ENCODE measurements around the gene LYPLAL1.
A peak's percentile ranks its signal among the peaks of the same experiment; 100 is the strongest.
"Not testable (repeated sequence)": the region's sequence is repeated elsewhere in the genome, so short reads cannot be mapped to it uniquely, and the experiment has no call there.

The LYPLAL1 gene

GRCh38 chr1:219226196-219226595 lies 52.5 kb downstream of the LYPLAL1 start:
- no peak for DNase-seq

- peak; percentile 20 to 29 for DNase-seq
Observed at GRCh38 chr1:219227360-219228057, 53.8 kb downstream of the LYPLAL1 start.

DNA sequence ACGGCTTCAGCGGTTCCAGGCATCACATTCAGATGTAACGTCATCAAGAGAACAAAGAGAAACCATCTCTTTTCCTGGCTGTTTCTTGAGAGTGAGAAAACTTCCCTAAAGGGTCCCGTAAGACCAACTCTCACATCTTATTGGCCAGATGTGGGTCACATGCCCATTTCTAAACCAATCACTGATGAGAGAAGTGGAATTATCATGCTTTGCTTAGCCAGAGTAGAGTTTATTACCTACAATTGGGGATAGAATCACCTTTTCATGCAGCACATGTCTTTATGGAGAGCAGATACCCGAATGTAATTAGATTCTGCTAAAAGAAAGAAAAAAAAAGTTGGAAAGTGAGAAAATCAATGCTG lies 54.4 kb downstream of the LYPLAL1 start:
- DNase-seq, result no peak

DNA sequence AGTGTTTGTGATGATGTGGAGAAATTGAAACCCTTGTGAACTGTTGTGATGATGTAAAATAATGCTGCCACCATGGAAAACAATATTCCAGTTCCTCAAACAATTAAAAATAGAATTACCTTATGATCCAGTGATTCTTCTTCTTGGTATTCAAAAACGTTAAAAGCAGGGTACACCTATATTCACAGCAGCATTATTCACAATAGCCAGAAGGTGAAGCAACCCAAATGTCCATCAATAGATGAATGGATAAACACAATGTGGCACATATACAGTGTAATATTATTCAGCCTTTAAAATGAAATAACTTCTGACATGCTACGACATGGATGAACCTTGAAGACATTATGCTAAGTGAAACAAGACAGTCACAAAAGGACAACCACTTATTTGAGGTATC lies 59.2 kb downstream of the LYPLAL1 start:
- no peak for DNase-seq

GRCh38 chr1:219235903-219236481 lies 62.3 kb downstream of the LYPLAL1 start:
- no peak for DNase-seq

GRCh38 chr1:219236933-219237610 lies 63.4 kb downstream of the LYPLAL1 start:
- no peak for DNase-seq

GRCh38 chr1:219239518-219239917 lies 65.8 kb downstream of the LYPLAL1 start:
- no peak for DNase-seq

- no peak for DNase-seq
Observed at GRCh38 chr1:219244864-219245263, 71.2 kb downstream of the LYPLAL1 start.

DNA sequence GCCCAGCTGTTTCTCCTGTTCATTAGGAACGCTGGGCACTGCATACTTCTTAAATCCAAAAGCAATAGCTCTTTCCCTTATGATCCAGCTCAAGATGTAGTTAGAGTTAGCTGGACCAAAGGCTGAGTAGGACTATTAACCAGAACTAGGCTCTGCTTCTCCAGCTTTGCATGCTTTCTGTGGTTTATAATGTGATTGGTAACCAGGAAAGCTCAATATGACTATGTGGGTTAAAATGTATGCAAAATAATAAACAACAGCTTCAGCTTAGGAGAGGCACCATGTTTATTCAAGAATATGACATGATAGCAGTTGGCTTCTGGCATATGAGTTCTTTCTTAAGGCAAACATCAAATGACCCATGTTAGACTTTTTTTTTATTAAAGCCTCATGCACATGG lies 73.8 kb downstream of the LYPLAL1 start:
- no peak for DNase-seq

DNA sequence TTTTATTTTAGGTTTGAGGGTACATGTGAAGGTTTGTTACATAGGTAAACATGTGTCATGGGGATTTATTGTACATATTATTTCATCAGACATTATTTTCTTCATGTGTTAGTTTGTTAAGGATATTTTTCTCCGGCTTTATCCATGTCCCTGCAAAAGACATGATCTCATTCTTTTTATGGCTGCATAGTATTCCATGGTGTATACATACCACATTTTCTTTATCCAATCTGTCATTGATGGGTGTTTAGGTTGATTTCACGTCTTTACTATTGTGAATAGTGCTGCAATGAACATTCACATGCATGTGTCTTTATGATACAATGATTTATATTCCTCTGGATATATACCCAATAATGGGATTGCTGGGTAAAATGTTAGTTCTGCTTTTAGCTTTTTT lies 76.8 kb downstream of the LYPLAL1 start:
- DNase-seq, result not testable (repeated sequence)

GRCh38 chr1:219257751-219258150 lies 84.1 kb downstream of the LYPLAL1 start:
- no peak for DNase-seq

DNA sequence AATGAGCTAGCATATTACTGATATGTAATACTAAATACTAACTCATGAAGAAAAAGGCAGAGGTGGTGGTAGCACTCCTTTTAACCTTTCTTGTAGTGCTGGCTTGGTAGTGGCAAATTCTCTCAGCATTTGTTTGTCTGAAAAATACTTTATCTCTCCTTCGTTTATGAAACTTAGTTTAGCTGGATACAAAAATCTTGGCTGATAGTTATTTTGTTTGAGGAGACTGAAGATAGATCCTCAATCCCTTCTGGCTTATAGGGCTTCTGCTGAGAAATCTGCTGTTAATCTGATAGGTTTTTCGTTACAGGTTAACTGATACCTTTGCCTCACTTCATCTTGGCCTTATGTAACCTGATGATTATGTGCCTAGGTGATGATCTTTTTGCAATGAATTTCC lies 87.8 kb downstream of the LYPLAL1 start:
- no peak for DNase-seq

Measured in AML-193 (cell line).